Loucy (cell line): ENCODE measurements around the gene MPRIP.

Source experiments
- H2AFZ ChIP-seq: fragments of 200-600 bp; sonication (generic); 2 replicates; pipeline ENCODE4 v1.6.0; 2016; ENCODE audit warnings: antibody characterized with exemption, mild to moderate bottlenecking, low read length, moderate library complexity
- H3F3A ChIP-seq: fragments of 200-600 bp; 2 replicates; pipeline ENCODE4 v1.6.0; 2016; ENCODE audit warnings: antibody characterized with exemption, low read depth, mild to moderate bottlenecking
- H3K27me3 ChIP-seq: fragments of 200-600 bp; sonication (generic); 2 replicates; pipeline ENCODE4 v1.6.1; 2014; ENCODE audit warnings: low read length, mild to moderate bottlenecking; ENCODE audit not compliant: insufficient read depth, poor library complexity, severe bottlenecking
- H3K36me3 ChIP-seq: fragments of 200-600 bp; sonication (generic); 2 replicates; pipeline ENCODE4 v1.6.1; 2016; ENCODE audit warnings: low read length; ENCODE audit not compliant: insufficient read depth
- H3K4me1 ChIP-seq: fragments of 200-600 bp; sonication (generic); 2 replicates; pipeline ENCODE4 v1.5.1; 2014; ENCODE audit warnings: low read length, mild to moderate bottlenecking; ENCODE audit not compliant: insufficient read depth, poor library complexity, severe bottlenecking
- H3K4me2 ChIP-seq: fragments of 200-600 bp; sonication (generic); 2 replicates; pipeline ENCODE4 v1.6.0; 2014; ENCODE audit warnings: antibody characterized with exemption, low read length, low read depth, mild to moderate bottlenecking; ENCODE audit not compliant: poor library complexity, severe bottlenecking
- H3K4me3 ChIP-seq: fragments of 200-600 bp; sonication (generic); 2 replicates; pipeline ENCODE4 v1.5.1; 2014; ENCODE audit warnings: low read length, mild to moderate bottlenecking, mixed read lengths; ENCODE audit not compliant: poor library complexity, severe bottlenecking
- H3K79me2 ChIP-seq: fragments of 200-600 bp; sonication (generic); 2 replicates; pipeline ENCODE4 v1.6.1; 2014; ENCODE audit warnings: low read length; ENCODE audit not compliant: insufficient read depth
- H3K9ac ChIP-seq: fragments of 200-600 bp; sonication (generic); 2 replicates; pipeline ENCODE4 v1.6.0; 2014; ENCODE audit warnings: mild to moderate bottlenecking, low read depth, low read length, moderate library complexity; ENCODE audit not compliant: poor library complexity, severe bottlenecking
- H3K9me2 ChIP-seq: fragments of 200-600 bp; sonication (generic); replicated peaks from 2 replicates; pipeline ENCODE4 v1.6.1; 2016; ENCODE audit warnings: low read depth, low read length, mixed read lengths
- H3K9me3 ChIP-seq: fragments of 200-600 bp; sonication (generic); 2 replicates; pipeline ENCODE4 v1.6.1; 2014; ENCODE audit warnings: mild to moderate bottlenecking, antibody characterized with exemption, low read length, low read depth; ENCODE audit not compliant: insufficient read depth
- H4K20me1 ChIP-seq: fragments of 200-600 bp; sonication (generic); 2 replicates; pipeline ENCODE4 v1.6.0; 2014; ENCODE audit warnings: antibody characterized with exemption, low read length, mild to moderate bottlenecking; ENCODE audit not compliant: insufficient read depth, poor library complexity, severe bottlenecking
- CTCF ChIP-seq: fragments of 200-600 bp; sonication (generic); conservative IDR thresholded peaks from 2 replicates; pipeline ENCODE4 v1.5.1; 2014; ENCODE audit warnings: mild to moderate bottlenecking, antibody characterized with exemption, low read length
- EZH2phosphoT487 ChIP-seq: fragments of 200-600 bp; IDR thresholded peaks from 2 replicates; pipeline ENCODE4 v1.6.1; 2018; ENCODE audit warnings: antibody characterized with exemption, mild to moderate bottlenecking, moderate library complexity, borderline replicate concordance

Gene MPRIP

GRCh38 chr17:17058304-17058703 is 16.0 kb downstream of the MPRIP start:
- Histone ChIP-seq H3K9me3 (no peaks in the 10 kb centered on the region), H4K20me1 (peaks cover 41% of the 10 kb centered on the region), H3K4me1 (peaks cover 10% of the 10 kb centered on the region), H3K4me3 (no peak overlapping the region), H3K9ac (no peak overlapping the region), H3K27me3 (no peaks in the 10 kb centered on the region), H3K9me2 (no peaks in the 10 kb centered on the region), H3K79me2 (peaks cover 97% of the 10 kb centered on the region), H3K4me2 (no peak overlapping the region), H3K36me3 (peaks cover 21% of the 10 kb centered on the region; the same call in 1 of the 2 replicates), H2AFZ (no peak overlapping the region), H3F3A (no peaks in the 10 kb centered on the region)
- TF ChIP-seq CTCF (no peak), EZH2phosphoT487 (no peak)

- Histone ChIP-seq H3K27me3 (no peaks in the 10 kb centered on the region), H4K20me1 (peaks cover 30% of the 10 kb centered on the region), H3K4me3 (no peak overlapping the region), H3K79me2 (peaks cover 97% of the 10 kb centered on the region), H3F3A (no peaks in the 10 kb centered on the region), H3K4me1 (peaks cover 4% of the 10 kb centered on the region), H3K9me2 (no peaks in the 10 kb centered on the region), H2AFZ (no peak overlapping the region), H3K9me3 (no peaks in the 10 kb centered on the region), H3K4me2 (no peak overlapping the region), H3K36me3 (peaks cover 17% of the 10 kb centered on the region; the same call in 1 of the 2 replicates), H3K9ac (no peak overlapping the region)
- TF ChIP-seq CTCF (no peak), EZH2phosphoT487 (no peak)
Observed at GRCh38 chr17:17059301-17059890, 17.1 kb downstream of the MPRIP start.

- H3F3A ChIP-seq, result 0 out of 2 replicates have a peak, but pooled peaks cover 3% of the 10 kb centered on the region
- H3K4me2 ChIP-seq, result no peak overlapping the region
- peaks cover 28% of the 10 kb centered on the region for H4K20me1 ChIP-seq
Observed at GRCh38 chr17:17060001-17060922, 18.0 kb downstream of the MPRIP start.

More at GRCh38 chr17:17060001-17060922, 18.0 kb downstream of the MPRIP start:
- peaks cover 97% of the 10 kb centered on the region for H3K79me2 ChIP-seq
- H3K9me3 ChIP-seq, result no peaks in the 10 kb centered on the region
- peaks cover 12% of the 10 kb centered on the region; the same call in 1 of the 2 replicates for H3K36me3 ChIP-seq
- peaks cover 4% of the 10 kb centered on the region for H3K4me1 ChIP-seq
- no peaks in the 10 kb centered on the region for H3K9me2 ChIP-seq
- H3K4me3 ChIP-seq, result no peak overlapping the region
- no peak for TF ChIP-seq CTCF
- no peak for TF ChIP-seq EZH2phosphoT487
- no peak overlapping the region for H2AFZ ChIP-seq
- no peak overlapping the region for H3K9ac ChIP-seq
- no peaks in the 10 kb centered on the region for H3K27me3 ChIP-seq
